Smooth muscle cell (in vitro differentiated cells): ENCODE results near the gene CHIT1. TPM values are rescaled to one million over a fixed set of nuclear protein-coding genes. Genes with fewer than 3 reads are reported as not detected.
"Not testable (repeated sequence)": the region's sequence is repeated elsewhere in the genome, so short reads cannot be mapped to it uniquely, and the experiment has no call there.

Experiments
- DNase-seq: peaks from one replicate; lab custom pipeline; 2025; ENCODE audit not compliant: unreplicated experiment; lab: John Stamatoyannopoulos, UW
- H2AFZ ChIP-seq: fragments of 200-600 bp; sonication (generic); 2 replicates; pipeline ENCODE4 v1.6.0; 2016; ENCODE audit warnings: antibody characterized with exemption, low read depth, mild to moderate bottlenecking
- H3F3A ChIP-seq: fragments of 200-600 bp; sonication (generic); 2 replicates; pipeline ENCODE4 v1.6.0; 2017; ENCODE audit warnings: antibody characterized with exemption, low read depth
- H3K27ac ChIP-seq: fragments of 200-600 bp; sonication (generic); 2 replicates; pipeline ENCODE4 v1.5.1; 2016; ENCODE audit warnings: low read depth, mild to moderate bottlenecking
- H3K27me3 ChIP-seq: fragments of 200-600 bp; sonication (generic); 2 replicates; pipeline ENCODE4 v1.6.1; 2016; ENCODE audit warnings: low read depth, mild to moderate bottlenecking
- H3K36me3 ChIP-seq: fragments of 200-600 bp; sonication (generic); 2 replicates; pipeline ENCODE4 v1.5.1; 2016; ENCODE audit warnings: low read depth
- H3K4me1 ChIP-seq: fragments of 200-600 bp; sonication (generic); 2 replicates; pipeline ENCODE4 v1.5.1; 2016; ENCODE audit warnings: low read depth
- H3K4me2 ChIP-seq: fragments of 200-600 bp; sonication (generic); 2 replicates; pipeline ENCODE4 v1.6.0; 2016; ENCODE audit warnings: mild to moderate bottlenecking
- H3K4me3 ChIP-seq: fragments of 200-600 bp; sonication (generic); 2 replicates; pipeline ENCODE4 v1.5.1; 2016; ENCODE audit warnings: mild to moderate bottlenecking
- H3K79me2 ChIP-seq: fragments of 200-600 bp; sonication (generic); 2 replicates; pipeline ENCODE4 v1.6.0; 2016; ENCODE audit warnings: low read depth, mild to moderate bottlenecking
- H3K9ac ChIP-seq: fragments of 200-600 bp; sonication (generic); 2 replicates; pipeline ENCODE4 v1.6.0; 2016; ENCODE audit warnings: low read depth
- H3K9me3 ChIP-seq: fragments of 200-600 bp; sonication (generic); replicated peaks from 2 replicates; pipeline ENCODE4 v1.5.1; 2016; ENCODE audit warnings: low read depth
- H4K20me1 ChIP-seq: fragments of 200-600 bp; sonication (generic); 2 replicates; pipeline ENCODE4 v1.6.0; 2016; ENCODE audit warnings: low read depth
- WGBS: methylation state at CpG from one replicate; pipeline ENCODE4 v1.1.7; 2016; ENCODE audit warnings: low lambda C conversion rate; 5-methylcytosine and 5-hydroxymethylcytosine counted together
- polyA plus RNA-seq: library from polyadenylated mRNA; unstranded; fragments of >200 nt; fragmentation: Nextera tagmentation; extraction: Ambion mirVana; gene quantifications from 2 replicates; pipeline ENCODE4 v1.2.1, GENCODE V29; 2016
- total RNA-seq: library from RNA; depleted of rRNA; stranded (reverse); fragments of >200 nt; gene quantifications from 2 replicates; pipeline ENCODE4 v1.2.3, GENCODE V29; 2014
- TF ChIP-seq, protein P1 (sequence below): fragments of 200-600 bp; sonication (generic); IDR thresholded peaks from 2 replicates; pipeline ENCODE4 v1.5.1; 2017; ENCODE audit warnings: borderline replicate concordance, mild to moderate bottlenecking, antibody characterized with exemption; ENCODE audit not compliant: insufficient read depth, poor library complexity, severe bottlenecking

Gene CHIT1
- total and polyA plus RNA-seq, 2 experiments from 2014 or later: not detected

DNA sequence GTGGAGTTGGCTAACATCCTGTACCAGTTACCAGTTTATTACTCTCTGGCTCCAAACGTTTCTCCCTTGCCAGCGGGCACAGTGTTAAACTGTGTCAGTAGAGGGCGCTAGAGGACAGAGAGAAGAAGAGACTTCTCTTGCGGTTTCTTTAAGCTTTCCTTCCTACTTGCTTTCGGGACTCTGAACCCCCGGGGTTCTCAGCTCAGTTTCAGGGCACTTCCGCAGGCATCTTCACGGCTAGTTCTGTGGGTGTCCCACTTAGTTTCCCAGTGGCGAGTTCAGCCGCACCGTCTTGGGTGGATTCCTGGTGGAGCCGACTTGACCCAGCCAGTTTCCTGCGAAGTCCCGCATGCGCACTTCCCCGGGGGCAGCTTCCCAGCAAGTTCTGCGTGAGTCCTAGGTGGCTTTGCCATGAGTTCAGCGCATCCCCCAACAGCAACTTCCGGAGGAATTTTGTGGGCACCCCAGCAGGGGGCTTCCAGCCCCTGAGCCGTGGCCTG lies 37.9 kb upstream of the CHIT1 start:
- no peaks in the 10 kb centered on the region for H3K9me3 ChIP-seq
- H3K27ac ChIP-seq: no peak overlapping the region
- peak; percentile 89 for DNase-seq
- no peaks in the 10 kb centered on the region for H3F3A ChIP-seq
- H3K4me1 ChIP-seq: no peaks in the 10 kb centered on the region
- peak overlapping the region; percentile 87 for H3K4me2 ChIP-seq
- H4K20me1 ChIP-seq: no peaks in the 10 kb centered on the region
- no peaks in the 10 kb centered on the region for H3K27me3 ChIP-seq
- 4% methylated on average over 20 of the region's 20 CpGs for WGBS
- TF ChIP-seq, protein P1, sequence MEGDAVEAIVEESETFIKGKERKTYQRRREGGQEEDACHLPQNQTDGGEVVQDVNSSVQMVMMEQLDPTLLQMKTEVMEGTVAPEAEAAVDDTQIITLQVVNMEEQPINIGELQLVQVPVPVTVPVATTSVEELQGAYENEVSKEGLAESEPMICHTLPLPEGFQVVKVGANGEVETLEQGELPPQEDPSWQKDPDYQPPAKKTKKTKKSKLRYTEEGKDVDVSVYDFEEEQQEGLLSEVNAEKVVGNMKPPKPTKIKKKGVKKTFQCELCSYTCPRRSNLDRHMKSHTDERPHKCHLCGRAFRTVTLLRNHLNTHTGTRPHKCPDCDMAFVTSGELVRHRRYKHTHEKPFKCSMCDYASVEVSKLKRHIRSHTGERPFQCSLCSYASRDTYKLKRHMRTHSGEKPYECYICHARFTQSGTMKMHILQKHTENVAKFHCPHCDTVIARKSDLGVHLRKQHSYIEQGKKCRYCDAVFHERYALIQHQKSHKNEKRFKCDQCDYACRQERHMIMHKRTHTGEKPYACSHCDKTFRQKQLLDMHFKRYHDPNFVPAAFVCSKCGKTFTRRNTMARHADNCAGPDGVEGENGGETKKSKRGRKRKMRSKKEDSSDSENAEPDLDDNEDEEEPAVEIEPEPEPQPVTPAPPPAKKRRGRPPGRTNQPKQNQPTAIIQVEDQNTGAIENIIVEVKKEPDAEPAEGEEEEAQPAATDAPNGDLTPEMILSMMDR: peak; percentile 83
- peak overlapping the region; percentile 68 for H3K4me3 ChIP-seq
- no peaks in the 10 kb centered on the region for H3K36me3 ChIP-seq
- no peaks in the 10 kb centered on the region for H3K79me2 ChIP-seq
- peak overlapping the region; percentile 93 for H2AFZ ChIP-seq
- peak overlapping the region; percentile 29 for H3K9ac ChIP-seq

DNA sequence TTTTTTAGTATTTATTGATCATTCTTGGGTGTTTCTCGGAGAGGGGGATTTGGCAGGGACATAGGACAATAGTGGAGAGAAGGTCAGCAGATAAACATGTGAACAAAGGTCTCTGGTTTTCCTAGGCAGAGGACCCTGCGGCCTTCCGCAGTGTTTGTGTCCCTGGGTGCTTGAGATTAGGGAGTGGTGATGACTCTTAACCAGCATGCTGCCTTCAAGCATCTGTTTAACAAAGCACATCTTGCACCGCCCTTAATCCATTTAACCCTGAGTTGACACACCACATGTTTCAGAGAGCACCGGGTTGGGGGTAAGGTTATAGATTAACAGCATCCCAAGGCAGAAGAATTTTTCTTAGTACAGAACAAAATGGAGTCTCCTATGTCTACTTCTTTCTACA lies 36.7 kb upstream of the CHIT1 start:
- not testable (repeated sequence) for H3K4me1 ChIP-seq, H3K36me3 ChIP-seq, H3F3A ChIP-seq, H3K4me2 ChIP-seq, H3K27ac ChIP-seq, H3K9ac ChIP-seq, DNase-seq, H3K9me3 ChIP-seq, H4K20me1 ChIP-seq, H3K4me3 ChIP-seq, H2AFZ ChIP-seq, H3K27me3 ChIP-seq, H3K79me2 ChIP-seq
- 63% methylated on average over 5 of the region's 5 CpGs for WGBS

DNA sequence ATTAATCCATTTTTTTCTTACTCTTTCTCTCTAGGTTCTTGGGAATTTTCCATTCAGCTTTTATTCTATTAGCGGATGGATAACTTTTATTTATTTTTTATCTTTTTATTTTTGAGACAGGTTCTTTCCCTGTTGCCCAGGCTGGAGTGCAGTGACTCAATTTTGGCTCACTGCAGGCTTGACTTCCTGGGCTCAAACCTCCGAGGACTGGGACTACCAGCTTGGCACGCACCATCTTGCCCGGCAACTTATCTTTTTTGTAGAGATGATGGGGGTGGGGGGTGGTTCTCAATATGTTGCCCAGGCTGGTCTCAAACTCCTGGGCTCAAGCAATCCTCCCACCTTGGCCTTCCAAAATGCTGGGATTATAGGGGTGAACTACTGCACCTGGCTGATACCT lies 36.1 kb upstream of the CHIT1 start:
- peaks cover under 1% of the 10 kb centered on the region for H3K27me3 ChIP-seq
- no peak overlapping the region for H3K9ac ChIP-seq
- DNase-seq: no peak
- TF ChIP-seq, protein P1: no peak
- no peaks in the 10 kb centered on the region for H3K9me3 ChIP-seq
- no peak overlapping the region for H3K27ac ChIP-seq
- no peak overlapping the region for H3K4me3 ChIP-seq
- H3K36me3 ChIP-seq: no peaks in the 10 kb centered on the region
- no peak overlapping the region for H2AFZ ChIP-seq
- H3K4me1 ChIP-seq: no peaks in the 10 kb centered on the region
- H3K79me2 ChIP-seq: no peaks in the 10 kb centered on the region
- H3K4me2 ChIP-seq: no peak overlapping the region
- H3F3A ChIP-seq: no peaks in the 10 kb centered on the region
- no peaks in the 10 kb centered on the region for H4K20me1 ChIP-seq
- WGBS: 96% methylated on average over 4 of the region's 4 CpGs

DNA sequence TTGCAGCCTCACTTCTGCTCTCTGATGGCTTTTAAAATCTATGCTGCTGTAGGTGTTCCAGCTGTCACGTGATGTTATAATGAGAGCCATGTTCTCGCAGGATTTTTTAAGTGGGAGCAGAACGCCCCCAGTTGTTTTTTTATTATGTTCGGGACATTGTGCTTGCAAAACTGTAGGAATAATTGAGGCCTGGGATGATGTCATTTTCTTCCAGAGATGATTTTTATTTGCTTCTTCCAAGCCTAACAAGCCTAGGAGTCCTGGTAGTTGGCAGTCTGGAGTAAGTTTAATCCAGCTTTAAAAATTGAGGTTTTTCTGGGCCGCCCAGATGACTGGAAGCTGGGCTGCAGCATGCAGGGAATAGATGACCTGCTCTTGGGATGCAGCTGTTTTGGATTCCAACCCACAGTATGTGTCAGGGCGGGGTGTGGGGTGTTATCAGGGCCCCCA lies 34.6 kb upstream of the CHIT1 start:
- no peaks in the 10 kb centered on the region for H3K4me1 ChIP-seq
- no peak overlapping the region for H2AFZ ChIP-seq
- no peak overlapping the region for H3K9ac ChIP-seq
- peaks cover 4% of the 10 kb centered on the region for H3K27me3 ChIP-seq
- H3K27ac ChIP-seq: no peak overlapping the region
- DNase-seq: no peak
- H3K79me2 ChIP-seq: no peaks in the 10 kb centered on the region
- no peaks in the 10 kb centered on the region for H3K9me3 ChIP-seq
- 80% methylated on average over 6 of the region's 6 CpGs for WGBS
- TF ChIP-seq, protein P1: no peak
- H3K4me2 ChIP-seq: no peak overlapping the region
- no peaks in the 10 kb centered on the region for H3K36me3 ChIP-seq
- no peak overlapping the region for H3K4me3 ChIP-seq
- no peaks in the 10 kb centered on the region for H3F3A ChIP-seq
- no peaks in the 10 kb centered on the region for H4K20me1 ChIP-seq
